HepG2 (cell line): ENCODE results near the gene MSI2. TPM values are rescaled to one million over a fixed set of nuclear protein-coding genes. Genes with fewer than 3 reads are reported as not detected.

Experiments
- ATAC-seq: fragments of 200-7000 bp; cut with Tn5 transposase; 3 replicates; pipeline ENCODE4 v1.9.1; 2020; ENCODE audit warnings: mild to moderate bottlenecking, moderate library complexity
- BruUV-seq: library from RNA; stranded (reverse); fragments of 400-500 nt; replicated peaks from 2 replicates; lab custom pipeline; 2021; lab: Mats Ljungman, UMichigan
- CTCF ChIA-PET: fragments of 300-600 bp; formaldehyde crosslinking; extraction: SDS; loops from one replicate; lab custom pipeline; 2021; ENCODE audit warnings: low total read pairs, inconsistent platforms, low intra/inter-chr PET ratio; lab: Yijun Ruan, JAX
- POLR2A ChIA-PET: fragments of 350-600 bp; sonication (Branson Sonifier 250); formaldehyde crosslinking; loops from one replicate; lab custom pipeline; 2020; ENCODE audit warnings: antibody characterized with exemption, inconsistent platforms; lab: Yijun Ruan, JAX
- DNase-seq: peaks from one replicate; pipeline ENCODE4 v3.0.0-alpha.2; 2015; ENCODE audit warnings: low spot score
- FAIRE-seq: peaks from 3 replicates; lab custom pipeline; 2011; peaks lifted over from hg19 to GRCh38; lab: Jason Lieb, UNC
- H2AFZ ChIP-seq: one replicate; pipeline ENCODE4 v1.6.1; 2011; ENCODE audit warnings: low read length, inconsistent platforms
- H3K27ac ChIP-seq: fragments of 300-600 bp; 3 replicates; pipeline ENCODE4 v1.8.0; 2011; ENCODE audit warnings: mixed run types, mild to moderate bottlenecking, mixed read lengths, low read length, inconsistent platforms; ENCODE audit not compliant: insufficient read depth; ENCODE audit errors: extremely low read length
- H3K27me3 ChIP-seq, 2 experiments: fragments of 200-600 bp in 1 of 2; 2 replicates in 1 of 2; 3 replicates in 1 of 2; pipeline versions ENCODE4 v1.6.0 to v1.8.0; 2011; ENCODE audit warnings: low read length in 2 of 2, mild to moderate bottlenecking in 2 of 2, moderate library complexity in 2 of 2, inconsistent platforms in 1 of 2; ENCODE audit not compliant: insufficient read depth in 2 of 2, control insufficient read depth in 1 of 2
- H3K36me3 ChIP-seq, 2 experiments: fragments of 200-600 bp in 1 of 2; replicated peaks in 1 of 2; 2 replicates in 1 of 2; 3 replicates in 1 of 2; pipeline versions ENCODE4 v1.5.1 to v1.8.0; 2011; ENCODE audit warnings: low read length in 2 of 2, inconsistent platforms in 1 of 2; ENCODE audit not compliant: insufficient read depth in 2 of 2, control insufficient read depth in 1 of 2
- H3K4me1 ChIP-seq: 2 replicates; pipeline ENCODE4 v1.5.1; 2012; ENCODE audit warnings: low read length, inconsistent platforms; ENCODE audit not compliant: insufficient read depth
- H3K4me2 ChIP-seq: 2 replicates; pipeline ENCODE4 v1.6.0; 2011; ENCODE audit warnings: low read depth, low read length, inconsistent platforms
- H3K4me3 ChIP-seq, 3 experiments: fragments of 200-600 bp in 1 of 3; sonication (generic), shearing (Covaris generic) in 1 of 3; replicated peaks in 1 of 3; 2 replicates each; pipeline ENCODE4 v1.5.1; 2011 to 2016; ENCODE audit warnings: low read length in 3 of 3, inconsistent platforms in 2 of 3, low read depth in 2 of 3, mild to moderate bottlenecking in 2 of 3, control low read depth in 1 of 3, mixed read lengths in 1 of 3; ENCODE audit not compliant: insufficient read depth in 1 of 3
- H3K79me2 ChIP-seq: one replicate; pipeline ENCODE4 v1.6.1; 2011; ENCODE audit warnings: low read length, inconsistent platforms; ENCODE audit not compliant: insufficient read depth
- H3K9ac ChIP-seq: 2 replicates; pipeline ENCODE4 v1.6.0; 2011; ENCODE audit warnings: mild to moderate bottlenecking, low read depth, low read length, inconsistent platforms; ENCODE audit not compliant: insufficient read depth
- H3K9me3 ChIP-seq: 2 replicates; pipeline ENCODE4 v1.5.1; 2012; ENCODE audit warnings: mild to moderate bottlenecking, low read length
- H4K20me1 ChIP-seq: 2 replicates; pipeline ENCODE4 v1.6.0; 2011; ENCODE audit warnings: inconsistent platforms, mild to moderate bottlenecking, low read length, moderate library complexity; ENCODE audit not compliant: insufficient read depth
- U2AF1 ChIP-seq: fragments of 200-400 bp; formaldehyde crosslinking; optimal IDR thresholded peaks from 2 replicates; pipeline ENCODE3; 2017; ENCODE audit warnings: mild to moderate bottlenecking, low read depth, low read length
- ZKSCAN1 ChIP-seq: fragments of 150-350 bp; IDR thresholded peaks from 2 replicates; pipeline ENCODE4 v1.6.1; 2014; ENCODE audit warnings: low read length
- WGBS: methylation state at CpG from one replicate; pipeline ENCODE4 v1.1.6; 2017; ENCODE audit warnings: low lambda C conversion rate; 5-methylcytosine and 5-hydroxymethylcytosine counted together
- in situ Hi-C: cut with HindIII; loops from 2 replicates; pipeline ENCODE4 v1.10.0; 2017; ENCODE audit warnings: low pct_unique_long_range_greater_than_20kb; ENCODE audit not compliant: extremely low pct_ligation_motif_present
- intact Hi-C: fragments of 100-400 bp; cut with micrococcal nuclease; formaldehyde crosslinking; loops from one replicate; pipeline ENCODE4 v1.10.0; 2022; ENCODE audit not compliant: unreplicated experiment
- polyA plus RNA-seq, 8 experiments: library from polyadenylated mRNA; depleted of rRNA in 3 of 8; stranded (reverse) in 7 of 8; unstranded in 1 of 8; fragments of >200 nt; fragmentation: Illumina TruSeq in 4 of 8; extraction: Trizol in 4 of 8; gene quantifications; 2 replicates each; pipeline versions ENCODE4 v1.2.1 to v1.2.3, GENCODE V29; 2011 to 2016; ENCODE audit warnings: low read depth in 4 of 8, missing spikeins in 1 of 8, mixed read lengths in 1 of 8; ENCODE audit not compliant: insufficient read depth in 1 of 8
- total RNA-seq, 5 experiments: library from RNA; depleted of rRNA; stranded (reverse); fragments of >200 nt; fragmentation: Illumina TruSeq; extraction: Trizol; gene quantifications; 2 replicates each; pipeline ENCODE4 v1.2.3, GENCODE V29; 2016; ENCODE audit warnings: low read depth in 1 of 5
- TF ChIP-seq, protein P1 (sequence below), 2 experiments: fragments of 450-650 bp in 1 of 2; sonication (generic) in 1 of 2; formaldehyde crosslinking in 1 of 2; IDR thresholded peaks; 2 replicates each; pipeline versions ENCODE4 v1.6.1 to v1.8.0; 2016 to 2022; ENCODE audit warnings: antibody characterized with exemption in 1 of 2, mild to moderate bottlenecking in 1 of 2, missing genetic modification reagents in 1 of 2

The MSI2 gene
- total and polyA plus RNA-seq, 2 of the 13 experiments (the other 11 are each of a cell fraction or from before 2014, with no cell fraction given): 77.5 to 78.4 TPM

DNA sequence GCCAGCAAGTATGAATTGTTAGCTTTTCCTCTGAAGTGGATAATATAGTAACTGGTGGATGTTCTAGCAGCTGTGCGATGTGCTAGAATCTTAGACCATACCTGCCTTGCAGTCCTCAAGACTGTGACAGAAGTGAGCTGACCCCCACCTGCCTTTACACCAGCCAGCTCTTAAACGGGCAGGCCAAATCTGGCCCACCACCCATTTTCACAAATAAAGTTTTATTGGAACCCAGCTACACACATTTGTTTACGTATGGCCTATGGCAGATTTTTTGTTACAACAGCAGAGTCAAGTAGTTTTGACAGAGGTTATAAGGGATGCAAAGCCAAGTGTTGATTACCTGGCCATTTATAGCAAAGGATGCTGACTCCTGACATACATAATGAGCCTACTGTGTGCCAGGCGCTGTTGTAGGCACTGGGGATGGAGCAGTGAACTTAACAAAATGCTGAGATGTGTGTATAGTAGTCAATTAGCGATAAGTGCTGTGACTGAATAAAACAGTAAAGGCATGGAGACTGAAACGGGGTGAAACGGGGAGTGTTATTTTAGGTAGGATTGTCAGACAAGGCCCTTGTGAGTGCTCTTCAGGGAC is 79.0 kb downstream of the MSI2 start:
- Histone ChIP-seq H3K4me2 (no peak overlapping the region), H3K4me3 (no peak overlapping the region), H3K27ac (no peak overlapping the region), H3K27me3 (no peaks in the 10 kb centered on the region), H3K4me1 (no peaks in the 10 kb centered on the region), H2AFZ (no peak overlapping the region), H3K9ac (no peak overlapping the region), H3K79me2 (peaks cover 32% of the 10 kb centered on the region)
- no peak for DNase-seq
- ChIA-PET CTCF (no interaction called here), POLR2A (no interaction called here)
- ATAC-seq: no peak
- TF ChIP-seq, protein P1, sequence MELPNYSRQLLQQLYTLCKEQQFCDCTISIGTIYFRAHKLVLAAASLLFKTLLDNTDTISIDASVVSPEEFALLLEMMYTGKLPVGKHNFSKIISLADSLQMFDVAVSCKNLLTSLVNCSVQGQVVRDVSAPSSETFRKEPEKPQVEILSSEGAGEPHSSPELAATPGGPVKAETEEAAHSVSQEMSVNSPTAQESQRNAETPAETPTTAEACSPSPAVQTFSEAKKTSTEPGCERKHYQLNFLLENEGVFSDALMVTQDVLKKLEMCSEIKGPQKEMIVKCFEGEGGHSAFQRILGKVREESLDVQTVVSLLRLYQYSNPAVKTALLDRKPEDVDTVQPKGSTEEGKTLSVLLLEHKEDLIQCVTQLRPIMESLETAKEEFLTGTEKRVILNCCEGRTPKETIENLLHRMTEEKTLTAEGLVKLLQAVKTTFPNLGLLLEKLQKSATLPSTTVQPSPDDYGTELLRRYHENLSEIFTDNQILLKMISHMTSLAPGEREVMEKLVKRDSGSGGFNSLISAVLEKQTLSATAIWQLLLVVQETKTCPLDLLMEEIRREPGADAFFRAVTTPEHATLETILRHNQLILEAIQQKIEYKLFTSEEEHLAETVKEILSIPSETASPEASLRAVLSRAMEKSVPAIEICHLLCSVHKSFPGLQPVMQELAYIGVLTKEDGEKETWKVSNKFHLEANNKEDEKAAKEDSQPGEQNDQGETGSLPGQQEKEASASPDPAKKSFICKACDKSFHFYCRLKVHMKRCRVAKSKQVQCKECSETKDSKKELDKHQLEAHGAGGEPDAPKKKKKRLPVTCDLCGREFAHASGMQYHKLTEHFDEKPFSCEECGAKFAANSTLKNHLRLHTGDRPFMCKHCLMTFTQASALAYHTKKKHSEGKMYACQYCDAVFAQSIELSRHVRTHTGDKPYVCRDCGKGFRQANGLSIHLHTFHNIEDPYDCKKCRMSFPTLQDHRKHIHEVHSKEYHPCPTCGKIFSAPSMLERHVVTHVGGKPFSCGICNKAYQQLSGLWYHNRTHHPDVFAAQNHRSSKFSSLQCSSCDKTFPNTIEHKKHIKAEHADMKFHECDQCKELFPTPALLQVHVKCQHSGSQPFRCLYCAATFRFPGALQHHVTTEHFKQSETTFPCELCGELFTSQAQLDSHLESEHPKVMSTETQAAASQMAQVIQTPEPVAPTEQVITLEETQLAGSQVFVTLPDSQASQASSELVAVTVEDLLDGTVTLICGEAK (IDR thresholded peaks at IDR 0.05): no peak; the same call in 1 of the 2 replicates
- TF ChIP-seq, protein P1 (CRISPR knock-in tag; IDR thresholded peaks at IDR 0.05): peak; percentile 98
- peak; percentile 72; the same call in 1 of the 2 replicates for TF ChIP-seq ZKSCAN1
- TF ChIP-seq U2AF1: no peak
- TF ChIP-seq, all 625 proteins: peak for 2
- WGBS: 98% methylated on average over 7 of the region's 7 CpGs
- no peak for FAIRE-seq
- in situ Hi-C loops (no loop called here), intact Hi-C loops (loop anchor here (5.0 kb wide), 1 partner anchor 37 kb away; no protein-coding TSS in a partner anchor)
- no peaks in the 10 kb centered on the region; the same call in 1 of the 2 replicates for H4K20me1 ChIP-seq
- BruUV-seq: no TSS peak
- H3K36me3 ChIP-seq: peaks cover 5 to 21% of the 10 kb centered on the region in 2 experiments; a peak in 4 of 5 replicates
- no peaks in the 10 kb centered on the region for H3K9me3 ChIP-seq
